GM18907 (cell line): Measurements from ENCODE around the gene AUTS2.

ENCODE experiments used
- ATAC-seq: cut with Tn5 transposase; IDR thresholded peaks from one replicate; pipeline ENCODE4 v1.9.1; 2021; ENCODE audit warnings: mild to moderate bottlenecking, moderate library complexity; ENCODE audit not compliant: unreplicated experiment

The AUTS2 gene

GRCh38 chr7:69599286-69599954 is 1.1 kb downstream of the AUTS2 start:
- no peak for ATAC-seq

GRCh38 chr7:69599955-69600709 is 1.9 kb downstream of the AUTS2 start:
- no peak for ATAC-seq

- no peak for ATAC-seq
Measured at GRCh38 chr7:69600710-69601519, 2.6 kb downstream of the AUTS2 start.

- no peak for ATAC-seq
Measured at GRCh38 chr7:69602522-69602921, 4.2 kb downstream of the AUTS2 start.

GRCh38 chr7:69603351-69603750 is 5.1 kb downstream of the AUTS2 start:
- peak; percentile 38 for ATAC-seq

DNA sequence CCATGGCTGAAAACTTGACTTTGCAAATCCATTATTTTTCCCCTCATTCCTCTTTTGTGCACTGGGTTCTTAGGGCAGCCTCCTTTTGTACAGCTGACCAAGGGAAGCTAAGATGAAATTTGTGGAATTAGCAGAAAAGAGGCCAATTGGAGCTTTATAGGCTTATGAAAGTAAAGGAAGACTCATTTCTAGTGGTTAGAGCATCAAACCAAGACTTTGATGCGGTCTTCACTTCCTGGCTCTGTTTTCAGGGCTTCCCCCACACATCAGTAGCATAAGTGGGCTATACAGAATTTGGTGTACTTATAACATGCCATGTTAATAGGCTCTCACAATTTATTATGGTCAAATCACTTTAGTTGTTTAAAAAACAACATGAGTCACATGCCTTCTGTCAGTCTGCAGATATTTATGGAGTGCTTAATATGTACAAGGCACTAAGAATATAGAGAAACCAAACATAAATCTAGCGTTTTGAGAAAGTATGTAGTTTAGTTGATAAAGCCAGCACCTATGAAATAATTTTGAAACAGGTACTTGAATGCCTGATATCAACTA is 5.7 kb downstream of the AUTS2 start:
- peak; percentile 82 for ATAC-seq

DNA sequence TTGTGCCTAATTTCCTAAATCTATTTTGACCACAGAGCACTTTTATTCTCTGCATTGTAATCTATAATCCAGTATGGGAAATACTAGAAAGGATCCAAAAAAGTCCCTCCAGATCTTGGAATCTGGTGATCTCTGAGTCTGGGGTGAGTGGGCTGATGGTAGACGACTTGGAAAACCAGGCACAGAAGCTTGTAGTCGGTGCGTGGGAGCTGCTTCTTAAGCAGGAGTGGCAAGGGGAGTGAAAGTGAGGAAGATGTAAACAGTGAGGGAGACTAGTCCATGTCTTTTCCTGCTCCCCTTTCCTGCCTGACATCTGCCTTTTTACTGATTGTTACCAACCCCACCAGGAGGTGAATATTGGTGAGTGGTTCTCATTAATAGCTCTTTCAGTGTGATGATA is 6.8 kb downstream of the AUTS2 start:
- ATAC-seq: no peak

DNA sequence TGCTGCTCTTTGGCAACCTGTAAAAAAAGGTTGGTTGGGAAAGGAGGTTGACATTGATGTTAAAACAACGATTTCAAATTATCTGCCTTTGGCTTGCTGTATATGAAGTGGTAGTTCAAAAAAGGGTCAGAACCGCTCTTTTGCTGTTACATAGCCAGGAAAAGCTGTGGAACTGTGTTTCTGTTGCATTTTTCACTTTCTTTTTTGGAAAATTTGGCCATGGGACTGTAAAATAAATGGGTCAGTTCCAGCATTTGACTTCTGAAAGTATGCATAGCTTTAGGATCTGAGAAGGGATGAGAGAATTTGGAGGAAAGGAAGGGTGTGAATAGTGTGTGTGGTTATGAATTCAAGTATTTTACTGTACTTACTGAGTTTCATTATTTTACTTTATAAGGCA is 7.3 kb downstream of the AUTS2 start:
- no peak for ATAC-seq

- no peak for ATAC-seq
Measured at GRCh38 chr7:69608049-69608448, 9.8 kb downstream of the AUTS2 start.

DNA sequence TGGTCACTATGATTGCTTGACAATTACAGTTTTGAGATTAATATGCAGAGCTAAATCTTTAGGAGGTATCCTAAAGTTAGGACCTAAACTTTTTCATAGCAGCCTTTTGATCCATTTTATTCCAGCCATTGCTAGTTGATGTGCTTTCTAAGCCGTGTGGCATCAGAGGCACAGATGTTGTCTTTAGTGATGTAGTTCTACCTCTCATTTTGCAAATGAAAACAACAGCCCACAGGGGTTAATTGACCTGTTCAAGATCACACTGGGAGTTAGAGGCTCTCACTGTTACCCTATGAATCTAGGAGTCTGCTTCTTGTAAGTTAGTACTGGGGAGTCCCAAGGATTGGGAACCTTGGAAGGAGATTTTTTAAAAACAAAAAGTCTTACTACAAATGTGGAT is 10.6 kb downstream of the AUTS2 start:
- no peak for ATAC-seq

DNA sequence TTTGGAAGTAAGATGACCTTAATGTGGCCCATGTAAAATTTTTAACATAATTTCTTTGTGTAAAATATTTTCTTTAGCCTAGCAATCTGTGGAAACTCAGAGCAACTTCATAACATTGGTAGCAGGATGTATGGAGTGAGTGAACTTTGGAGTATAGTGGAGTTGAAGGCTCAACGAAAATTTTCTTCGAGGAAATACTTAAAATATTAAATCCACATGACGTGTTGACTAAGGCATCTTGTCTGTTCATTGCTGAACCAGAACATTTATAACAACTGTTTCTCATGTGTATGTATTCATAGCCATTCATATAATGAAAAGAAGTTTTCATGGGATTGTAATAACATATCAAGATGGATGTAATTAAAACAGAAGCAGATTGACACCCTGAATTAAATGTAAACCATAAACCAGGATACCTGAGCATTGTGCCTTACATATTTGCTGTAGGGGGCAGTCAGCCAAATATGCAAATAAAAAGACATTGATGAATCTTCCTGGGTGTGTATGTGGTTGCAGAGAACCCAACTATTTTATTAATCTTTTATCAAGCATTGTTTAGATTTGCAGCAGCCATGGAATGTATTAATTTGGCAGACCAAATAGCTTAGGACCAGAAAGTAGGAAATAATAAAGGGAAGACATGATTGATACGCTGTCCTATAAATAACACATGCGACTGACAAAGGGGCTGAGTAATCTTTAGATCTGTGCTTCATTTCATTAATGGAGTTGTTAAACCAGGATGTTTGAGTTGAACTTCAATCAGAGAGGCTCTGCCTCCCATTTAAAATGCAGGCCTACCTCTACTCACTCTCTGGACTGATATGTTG is 11.5 kb downstream of the AUTS2 start:
- ATAC-seq: no peak

DNA sequence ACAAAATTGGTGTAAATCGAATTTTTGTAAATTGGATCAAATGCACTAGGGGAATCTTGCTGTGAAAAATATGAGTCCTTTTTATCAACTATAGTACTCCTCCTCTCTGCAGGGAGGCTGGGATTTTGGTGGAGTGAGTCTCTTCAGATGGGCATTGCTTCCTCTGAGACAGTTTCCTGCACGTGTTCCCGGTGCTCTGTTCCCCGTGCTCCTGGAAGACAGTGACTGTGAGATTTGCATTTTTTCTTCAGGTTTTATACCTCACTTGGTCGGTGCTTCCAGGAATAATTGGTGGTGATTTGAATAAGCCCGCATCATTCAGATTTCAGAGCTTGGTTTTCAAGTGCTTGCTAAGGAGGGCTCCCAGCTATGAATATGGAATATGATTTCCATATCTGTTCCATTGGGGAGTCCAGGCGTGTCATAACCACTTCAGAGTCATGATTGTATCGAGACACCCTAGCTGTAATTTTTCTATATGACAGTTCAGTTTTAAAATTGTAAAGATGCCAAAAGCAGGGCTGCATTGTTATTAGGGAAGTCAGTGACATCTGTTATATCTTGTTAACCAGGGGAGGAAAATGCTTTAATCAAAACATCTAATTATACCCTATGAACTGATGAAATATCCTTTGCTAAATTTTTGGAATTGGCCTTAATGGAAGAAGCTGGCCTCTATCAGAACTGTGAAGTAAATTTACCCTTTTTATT is 12.3 kb downstream of the AUTS2 start:
- ATAC-seq: no peak

- ATAC-seq: no peak
Measured at GRCh38 chr7:69612981-69613380, 14.7 kb downstream of the AUTS2 start.

DNA sequence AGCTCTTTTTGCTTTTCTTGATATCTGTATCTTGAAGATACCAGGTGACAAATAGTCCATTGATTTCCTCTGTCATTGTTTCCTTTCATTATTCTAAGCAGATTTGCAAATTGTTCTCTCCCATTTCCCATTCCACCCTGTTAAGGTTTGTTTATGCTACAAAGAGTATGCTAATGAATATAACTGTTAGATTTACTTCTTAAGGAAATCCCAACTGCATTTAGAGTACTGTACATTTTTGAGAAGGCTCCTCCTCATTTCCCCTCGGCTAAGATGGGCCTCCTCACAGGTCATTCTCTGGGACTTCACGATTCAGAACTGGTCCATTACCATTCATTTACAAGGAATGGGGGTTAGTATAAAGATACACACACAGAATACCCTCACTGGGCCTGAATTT is 15.6 kb downstream of the AUTS2 start:
- ATAC-seq: no peak

DNA sequence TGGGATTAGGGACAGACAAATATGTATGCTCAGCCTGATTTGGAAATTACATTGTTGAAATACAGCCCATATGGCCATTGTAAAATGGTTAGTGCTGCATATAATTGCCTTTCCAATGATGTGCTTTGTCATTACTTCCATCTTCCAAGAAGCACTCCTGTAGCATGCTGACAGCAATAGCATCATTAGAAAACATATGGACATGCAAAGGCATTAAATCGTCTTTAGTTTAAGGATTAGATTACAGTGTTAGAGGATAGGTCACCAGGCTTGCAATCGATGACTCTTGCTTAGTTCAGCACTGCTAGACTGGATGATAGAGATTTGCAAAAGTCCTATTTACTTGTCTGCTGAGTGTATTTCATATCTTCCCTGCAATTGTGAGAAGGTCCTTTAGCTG is 17.4 kb downstream of the AUTS2 start:
- no peak for ATAC-seq

DNA sequence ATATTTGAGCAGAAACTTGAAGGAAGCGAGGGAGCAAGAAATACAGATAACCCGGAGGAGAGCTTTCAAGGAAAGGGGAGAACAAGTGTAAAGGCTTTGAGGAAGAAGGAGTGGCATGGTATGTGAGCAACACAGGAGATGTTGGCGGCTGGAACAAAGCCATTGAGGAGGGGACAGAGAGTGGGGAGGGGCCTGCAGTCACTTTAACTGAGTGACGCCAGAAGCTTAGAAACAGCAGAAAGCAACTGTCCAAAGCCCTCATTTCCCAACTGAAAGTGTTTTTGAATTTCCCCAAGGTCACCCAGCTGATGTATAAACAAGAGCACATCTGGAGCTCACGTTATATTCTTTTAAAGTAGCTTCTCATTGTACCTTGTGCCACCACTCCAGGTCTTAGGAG is 19.1 kb downstream of the AUTS2 start:
- ATAC-seq: no peak

- no peak for ATAC-seq
Measured at GRCh38 chr7:69619054-69619453, 20.8 kb downstream of the AUTS2 start.

DNA sequence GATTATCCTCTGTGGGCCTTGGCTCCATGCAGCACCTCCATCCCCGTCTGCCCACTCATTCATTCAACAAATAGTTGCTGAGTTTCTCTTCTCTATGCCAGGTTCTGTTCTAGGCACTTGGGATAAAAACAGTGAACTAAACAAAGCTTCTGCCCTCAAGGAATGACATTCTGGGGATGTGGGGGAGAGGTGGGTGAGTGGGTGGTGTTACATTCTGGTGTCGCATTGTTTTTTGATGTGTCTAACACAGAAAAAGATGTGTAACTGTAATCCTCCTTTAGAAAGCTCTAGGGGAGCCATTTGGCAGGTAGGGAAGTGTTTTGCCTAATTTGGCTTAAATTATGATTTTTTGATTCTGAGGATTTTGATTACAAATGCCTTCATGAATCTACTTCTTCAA is 21.4 kb downstream of the AUTS2 start:
- ATAC-seq: no peak

- ATAC-seq: no peak
Measured at GRCh38 chr7:69620063-69620462, 21.8 kb downstream of the AUTS2 start.

DNA sequence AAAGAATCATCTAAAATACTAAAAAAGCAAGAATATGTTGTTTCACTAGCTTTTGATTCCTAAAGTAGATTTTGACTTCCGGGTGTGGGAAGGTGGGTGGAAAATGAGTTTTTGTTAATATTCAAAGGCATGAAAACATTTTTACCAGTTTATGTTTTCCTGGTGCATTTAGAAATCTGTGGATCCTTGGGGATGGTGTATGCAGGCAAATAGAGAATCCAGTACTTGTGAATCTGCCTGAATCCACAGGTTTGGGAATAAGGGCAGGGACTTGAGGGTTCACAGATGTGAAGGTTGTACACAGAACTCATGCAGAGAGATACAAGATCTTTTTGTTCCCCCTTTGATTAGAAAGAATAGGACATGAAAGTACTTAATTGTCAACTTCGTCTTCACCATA is 22.4 kb downstream of the AUTS2 start:
- no peak for ATAC-seq
